Pulmonary artery endothelial cell (primary cell): ENCODE results near the gene TMEM207. TPM values are rescaled to one million over a fixed set of nuclear protein-coding genes. Genes with fewer than 3 reads are reported as not detected.

ENCODE experiments used
- DNase-seq: peaks from one replicate; pipeline ENCODE4 v3.0.0-alpha.2; 2011; ENCODE audit warnings: low read depth, low spot score
- total RNA-seq: library from RNA; depleted of rRNA; stranded (reverse); fragments of >200 nt; gene quantifications from 2 replicates; pipeline ENCODE4 v1.2.3, GENCODE V29; 2014

TMEM207 gene
- total RNA-seq, 1 donor from 2014 or later: not detected

GRCh38 chr3:190385731-190386688, 63.7 kb downstream of the TMEM207 start:
- peak; percentile 78 for DNase-seq

GRCh38 chr3:190384309-190384756, 65.4 kb downstream of the TMEM207 start:
- DNase-seq: peak; percentile 13

- no peak for DNase-seq
Measured at GRCh38 chr3:190382082-190382481, 67.6 kb downstream of the TMEM207 start.

GRCh38 chr3:190381441-190381840, 68.3 kb downstream of the TMEM207 start:
- no peak for DNase-seq

GRCh38 chr3:190380184-190380583, 69.5 kb downstream of the TMEM207 start:
- DNase-seq: no peak

Other genes with a start within 250 kb of the TMEM207 start
- gene CLDN1, start 127.5 kb downstream of the TMEM207 start, total RNA-seq: 0.07 and 0.14 TPM in 2 replicates
- 0.04 TPM in 1 of 2 replicates, not detected in the other for gene CLDN16, start 61.7 kb downstream of the TMEM207 start, total RNA-seq
- 9.4 and 13.5 TPM in 2 replicates for gene IL1RAP, start 64.2 kb upstream of the TMEM207 start, total RNA-seq